Measurements from ENCODE around the gene PSMA5.

DNA sequence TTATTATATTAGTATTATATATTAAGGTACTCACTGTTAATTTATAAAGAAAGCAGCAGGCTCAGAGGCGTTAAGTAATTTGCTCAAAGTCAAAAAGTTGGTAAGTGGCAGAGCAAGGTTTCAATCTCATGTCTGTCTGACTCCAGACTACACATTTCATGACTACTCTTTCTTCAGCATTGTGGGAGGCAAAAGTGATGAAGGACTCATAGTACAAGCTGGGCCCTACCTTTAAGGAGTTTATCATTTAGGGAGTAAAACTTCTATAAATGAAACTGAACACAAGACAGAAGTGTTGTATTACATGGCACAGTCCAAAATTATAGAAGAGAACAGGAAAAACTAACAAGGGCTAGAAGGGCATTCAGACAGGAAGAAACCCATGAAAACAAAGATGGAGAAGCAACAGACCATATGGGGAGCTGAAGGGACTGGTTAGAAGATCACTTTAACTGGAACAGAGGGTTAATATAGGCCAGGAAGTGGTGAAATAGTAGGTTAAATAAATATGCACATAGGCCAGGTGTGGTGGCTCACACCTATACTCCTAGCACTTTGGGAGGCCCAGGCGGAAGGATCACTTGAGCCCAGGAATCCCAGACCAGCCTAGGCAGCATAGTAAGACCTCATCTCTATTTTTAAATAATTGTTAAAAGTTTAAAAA is 40.1 kb downstream of the PSMA5 start:
- TF ChIP-seq, protein P1, sequence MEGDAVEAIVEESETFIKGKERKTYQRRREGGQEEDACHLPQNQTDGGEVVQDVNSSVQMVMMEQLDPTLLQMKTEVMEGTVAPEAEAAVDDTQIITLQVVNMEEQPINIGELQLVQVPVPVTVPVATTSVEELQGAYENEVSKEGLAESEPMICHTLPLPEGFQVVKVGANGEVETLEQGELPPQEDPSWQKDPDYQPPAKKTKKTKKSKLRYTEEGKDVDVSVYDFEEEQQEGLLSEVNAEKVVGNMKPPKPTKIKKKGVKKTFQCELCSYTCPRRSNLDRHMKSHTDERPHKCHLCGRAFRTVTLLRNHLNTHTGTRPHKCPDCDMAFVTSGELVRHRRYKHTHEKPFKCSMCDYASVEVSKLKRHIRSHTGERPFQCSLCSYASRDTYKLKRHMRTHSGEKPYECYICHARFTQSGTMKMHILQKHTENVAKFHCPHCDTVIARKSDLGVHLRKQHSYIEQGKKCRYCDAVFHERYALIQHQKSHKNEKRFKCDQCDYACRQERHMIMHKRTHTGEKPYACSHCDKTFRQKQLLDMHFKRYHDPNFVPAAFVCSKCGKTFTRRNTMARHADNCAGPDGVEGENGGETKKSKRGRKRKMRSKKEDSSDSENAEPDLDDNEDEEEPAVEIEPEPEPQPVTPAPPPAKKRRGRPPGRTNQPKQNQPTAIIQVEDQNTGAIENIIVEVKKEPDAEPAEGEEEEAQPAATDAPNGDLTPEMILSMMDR (IDR thresholded peaks at IDR 0.05), result no peak
- no peak for TF ChIP-seq ZFX (IDR thresholded peaks at IDR 0.05; ENCODE audit: borderline replicate concordance)

All from 22Rv1 (cell line).